Ecto neural progenitor cell (in vitro differentiated cells): ENCODE results near the gene ZSCAN22.
A peak's percentile ranks its signal among the peaks of the same experiment; 100 is the strongest.
"Not testable (repeated sequence)": the region's sequence is repeated elsewhere in the genome, so short reads cannot be mapped to it uniquely, and the experiment has no call there.

Experiments used
- DNase-seq: peaks from one replicate; pipeline ENCODE4 v3.0.0-alpha.2; 2018; ENCODE audit warnings: low spot score

Gene ZSCAN22

DNA sequence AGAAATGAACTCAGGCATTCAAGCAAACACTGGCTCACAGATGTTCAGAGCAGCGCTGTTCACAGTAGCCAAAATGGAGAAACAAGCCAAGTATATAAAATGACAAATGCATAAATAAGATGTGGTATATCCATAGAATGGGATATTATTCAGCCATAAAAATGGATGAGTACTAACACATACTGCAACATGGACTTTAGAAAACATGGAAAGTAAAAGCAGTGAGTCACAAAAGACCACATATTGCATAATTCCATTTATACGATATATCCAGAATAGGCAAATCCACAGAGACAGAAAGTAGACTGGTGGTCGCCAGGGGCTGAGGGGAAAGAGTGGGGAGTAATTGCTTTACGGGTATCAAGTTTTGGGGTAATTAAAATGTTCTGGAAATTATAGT, 47.4 kb downstream of the ZSCAN22 start:
- DNase-seq, result no peak

DNA sequence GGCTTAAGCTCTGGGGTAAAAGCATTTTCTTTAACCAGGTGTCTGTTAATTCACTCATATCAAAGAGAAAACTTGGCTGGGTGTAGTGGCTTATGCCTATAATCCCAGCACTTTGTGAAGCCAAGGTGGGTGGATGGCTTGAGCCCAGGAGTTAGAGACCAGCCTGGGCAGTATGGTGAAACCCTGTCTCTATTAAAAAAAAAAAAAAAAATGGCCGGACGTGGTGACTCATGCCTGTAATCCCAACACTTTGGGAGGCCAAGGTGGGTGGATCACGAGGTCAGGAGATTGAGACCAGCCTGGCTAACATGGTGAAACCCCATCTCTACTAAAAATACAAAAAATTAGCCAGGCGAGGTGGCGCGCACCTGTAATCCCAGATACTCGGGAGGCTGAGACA, 49.9 kb downstream of the ZSCAN22 start:
- not testable (repeated sequence) for DNase-seq

DNA sequence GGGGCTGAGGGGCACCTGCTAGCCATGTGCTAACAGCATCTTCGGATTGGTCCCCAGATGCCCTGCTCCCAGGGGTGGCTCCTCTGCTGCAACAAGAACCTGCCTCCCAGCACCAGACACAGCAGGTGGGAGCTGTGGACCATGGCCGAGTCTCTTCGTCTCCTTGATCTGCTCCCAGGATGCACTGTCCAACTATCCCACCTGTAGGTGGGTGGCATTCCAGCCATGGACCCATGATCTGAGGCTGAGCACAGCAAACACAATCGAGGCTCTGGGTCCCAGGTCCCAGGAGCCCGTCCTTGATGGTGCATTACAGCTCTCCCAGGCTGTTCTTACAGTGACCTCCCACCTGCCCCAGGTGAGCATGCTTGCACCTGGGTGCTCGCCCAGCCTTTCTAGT, 52.5 kb downstream of the ZSCAN22 start:
- no peak for DNase-seq

DNA sequence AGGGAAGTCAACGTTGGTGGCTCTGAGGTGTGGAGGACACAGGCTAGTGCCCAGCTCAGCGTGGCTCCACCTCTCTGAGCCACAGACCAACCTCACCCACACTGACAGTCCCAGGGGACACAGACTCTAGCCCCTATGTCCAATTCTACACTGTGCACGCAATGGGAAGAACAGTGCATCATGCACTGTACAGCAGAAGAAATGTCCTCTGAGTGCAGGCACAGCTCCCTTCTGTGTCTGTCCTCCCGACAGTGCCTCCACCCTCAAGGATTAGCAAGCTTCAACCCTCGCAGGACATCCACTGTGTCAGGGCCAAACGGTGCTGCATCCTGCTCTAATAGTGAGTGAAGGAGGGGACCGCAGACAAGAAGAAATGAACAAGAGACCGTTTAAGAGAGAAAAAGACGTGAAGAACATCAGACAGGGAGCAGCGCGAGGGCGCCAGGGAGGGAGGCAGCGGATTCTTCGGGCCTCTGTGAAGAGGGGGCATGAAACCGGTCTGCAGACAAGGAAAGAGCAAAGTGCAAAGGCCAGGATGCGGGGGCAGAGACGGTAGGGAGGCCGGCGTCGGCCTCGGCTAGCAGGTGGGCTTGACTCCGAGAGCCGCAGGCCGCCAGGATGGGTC, 53.4 kb downstream of the ZSCAN22 start:
- no peak for DNase-seq

DNA sequence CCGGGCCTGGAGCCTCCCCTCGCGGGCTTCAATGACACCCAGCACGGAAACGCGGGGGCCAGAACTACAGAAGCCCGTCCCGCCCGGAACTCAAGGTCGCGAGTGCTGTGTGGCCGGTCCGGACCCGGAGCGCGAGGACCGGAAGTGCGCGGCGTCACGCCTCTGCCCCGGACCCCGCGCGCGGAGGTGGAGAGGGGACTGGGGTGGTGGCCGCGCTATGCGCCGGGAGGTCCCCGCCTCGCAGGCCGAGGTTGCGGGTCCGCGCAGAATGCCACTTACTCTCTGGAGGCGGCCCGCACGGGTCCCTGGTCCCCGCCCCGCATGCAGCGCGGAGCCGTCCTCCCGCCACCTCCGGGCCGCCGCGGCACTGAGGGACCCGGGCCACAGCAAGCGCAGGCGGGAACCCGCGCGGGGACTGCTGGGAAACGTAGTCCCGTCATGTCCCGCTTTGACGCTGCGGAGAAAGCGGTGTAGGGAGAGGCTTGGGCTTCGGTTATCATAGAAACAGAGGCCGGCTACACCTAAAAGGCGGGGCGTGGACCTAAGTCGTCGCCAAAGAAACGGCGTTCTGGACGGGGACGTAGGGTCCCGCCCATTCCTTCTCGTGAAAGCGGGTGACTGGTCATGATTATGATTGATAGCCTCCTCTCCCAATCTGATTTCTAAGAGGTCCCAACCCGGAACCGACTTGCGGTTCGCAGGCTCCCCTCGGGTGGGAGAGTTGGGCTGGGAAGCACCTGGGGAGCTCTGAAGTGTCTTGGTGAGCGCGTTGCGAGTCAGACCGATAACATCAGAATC, 54.1 kb downstream of the ZSCAN22 start, which contains the start of gene ZNF837:
Gene ZNF837, minus strand, starts transcription at position 369 of the 798 bp plus-strand sequence. CDS start 11,698 bp downstream, outside the sequence.
- peak; percentile 98 for DNase-seq

DNA sequence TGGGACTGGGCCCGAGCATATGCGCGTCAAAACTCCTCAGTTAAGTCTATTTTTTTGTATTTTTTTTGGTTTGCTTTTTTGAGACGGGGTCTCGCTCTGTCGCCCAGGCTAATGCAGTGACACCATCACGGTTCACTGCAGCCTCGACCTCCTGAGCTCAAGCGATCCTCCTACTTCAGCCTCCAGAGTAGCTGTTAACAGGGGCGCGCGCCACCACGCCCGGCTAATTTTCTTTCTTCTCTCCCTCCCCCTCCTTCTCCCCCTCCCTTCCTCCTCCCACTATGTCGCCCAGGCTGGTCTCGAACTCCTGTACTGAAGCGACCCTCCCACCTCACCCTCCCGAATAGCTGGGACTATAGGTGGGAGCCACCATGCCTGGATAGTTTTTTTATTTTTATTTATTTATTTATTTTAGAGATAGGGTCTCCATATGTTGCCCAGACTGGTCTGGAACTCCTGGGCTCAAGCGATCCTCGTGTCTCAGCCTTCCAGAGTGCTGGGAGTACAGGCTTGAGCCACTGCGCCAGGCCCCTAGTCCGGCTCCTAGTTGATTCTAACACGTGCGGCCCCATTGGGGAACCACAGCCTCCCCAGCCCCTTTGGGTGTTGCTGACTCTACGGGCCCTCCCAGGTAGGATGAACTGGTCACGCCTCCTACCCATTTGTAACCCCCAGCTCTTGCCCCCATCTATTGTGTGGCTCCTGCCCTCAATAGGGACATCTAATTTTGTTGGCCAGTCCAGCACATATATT, 54.8 kb downstream of the ZSCAN22 start:
- DNase-seq, result no peak

DNA sequence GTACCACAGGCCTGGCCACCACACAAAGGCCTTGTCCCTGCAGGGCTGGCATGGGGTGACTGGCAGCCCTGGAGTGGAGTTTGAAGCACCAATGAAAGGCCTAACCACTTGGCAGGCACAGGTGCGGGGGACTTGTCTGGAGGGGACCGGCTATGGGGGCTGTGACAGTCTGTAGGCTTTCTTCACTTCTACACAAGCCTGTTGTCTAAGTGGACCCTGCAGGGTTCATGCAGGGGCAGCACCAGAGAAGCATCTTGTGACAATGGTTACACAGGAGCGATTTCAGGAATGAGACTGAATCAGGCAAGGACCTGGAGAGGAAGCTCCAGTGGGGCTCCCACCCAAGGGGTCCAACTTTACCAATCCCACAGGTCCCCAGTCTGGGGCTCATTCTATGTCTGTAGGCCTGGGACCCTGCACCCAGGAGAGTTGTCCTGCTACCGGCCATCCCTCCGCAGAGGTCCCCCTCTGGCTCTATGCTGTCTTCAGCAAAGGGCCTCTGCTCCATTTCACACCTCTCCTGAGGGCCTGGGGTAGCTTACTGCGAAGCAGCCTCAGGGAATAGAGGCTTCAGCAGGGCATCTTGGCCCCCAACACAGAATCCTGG, 56.3 kb downstream of the ZSCAN22 start:
- no peak for DNase-seq

DNA sequence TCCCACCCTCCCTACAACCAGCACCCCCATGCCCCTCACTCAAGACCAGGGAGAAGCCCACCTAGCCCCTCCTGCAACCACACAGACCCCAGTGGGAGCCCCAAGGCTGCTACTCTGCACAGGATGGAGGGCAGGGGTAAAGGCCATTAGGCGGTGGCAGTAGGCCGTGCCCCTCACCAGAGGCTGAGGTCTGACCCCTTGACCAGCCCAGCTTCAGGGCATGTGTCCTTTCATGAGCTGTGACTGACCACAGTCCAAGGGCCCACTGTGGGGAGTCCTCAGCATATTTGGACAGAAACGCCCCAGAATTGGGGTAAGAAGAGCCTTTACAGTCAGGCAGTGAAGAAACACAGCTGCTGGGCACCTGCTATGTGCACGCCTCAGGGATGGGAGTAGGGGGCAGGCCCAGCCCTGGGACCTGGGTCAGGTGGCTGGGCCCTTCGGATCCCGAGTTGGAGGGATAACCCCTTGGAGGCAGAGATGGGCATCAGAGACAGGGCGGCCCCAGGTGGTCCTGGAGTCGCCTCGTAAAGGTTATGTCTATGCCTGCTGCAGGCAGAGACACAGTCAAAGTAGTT, 58.6 kb downstream of the ZSCAN22 start:
- DNase-seq, result no peak

DNA sequence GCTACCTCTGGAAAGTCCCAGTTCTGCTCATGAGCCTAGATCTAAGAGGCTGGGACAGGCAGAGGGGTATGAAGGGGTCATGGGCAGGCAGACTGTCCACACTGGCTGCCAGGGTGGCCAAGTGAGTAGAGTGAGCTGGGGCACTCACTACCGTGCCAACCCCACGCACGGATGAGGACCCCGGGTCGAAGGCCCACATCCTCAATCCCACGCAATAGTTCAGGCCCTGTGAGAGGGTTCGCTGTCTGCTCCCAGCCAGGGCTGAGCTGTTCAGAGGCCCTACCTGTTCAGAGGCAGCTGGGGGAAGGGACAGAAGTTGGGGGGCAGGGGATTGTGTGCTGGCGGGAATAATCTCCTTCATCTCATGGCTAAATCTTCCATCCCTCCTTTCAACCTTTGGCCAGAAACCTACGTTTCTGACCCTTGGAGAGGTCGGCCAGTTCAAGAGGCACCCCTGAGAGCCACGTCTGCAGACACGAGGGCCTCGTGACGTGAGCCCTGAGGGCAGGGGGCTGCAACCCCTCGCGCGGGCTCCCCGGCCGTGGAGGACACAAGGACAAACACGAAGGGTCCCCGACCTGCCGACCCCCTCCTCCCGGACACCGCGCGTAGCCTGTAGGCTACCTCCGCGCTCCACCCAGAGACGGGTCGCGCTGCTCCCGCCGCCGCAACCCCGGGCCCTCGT, 59.2 kb downstream of the ZSCAN22 start:
- DNase-seq, result no peak

DNA sequence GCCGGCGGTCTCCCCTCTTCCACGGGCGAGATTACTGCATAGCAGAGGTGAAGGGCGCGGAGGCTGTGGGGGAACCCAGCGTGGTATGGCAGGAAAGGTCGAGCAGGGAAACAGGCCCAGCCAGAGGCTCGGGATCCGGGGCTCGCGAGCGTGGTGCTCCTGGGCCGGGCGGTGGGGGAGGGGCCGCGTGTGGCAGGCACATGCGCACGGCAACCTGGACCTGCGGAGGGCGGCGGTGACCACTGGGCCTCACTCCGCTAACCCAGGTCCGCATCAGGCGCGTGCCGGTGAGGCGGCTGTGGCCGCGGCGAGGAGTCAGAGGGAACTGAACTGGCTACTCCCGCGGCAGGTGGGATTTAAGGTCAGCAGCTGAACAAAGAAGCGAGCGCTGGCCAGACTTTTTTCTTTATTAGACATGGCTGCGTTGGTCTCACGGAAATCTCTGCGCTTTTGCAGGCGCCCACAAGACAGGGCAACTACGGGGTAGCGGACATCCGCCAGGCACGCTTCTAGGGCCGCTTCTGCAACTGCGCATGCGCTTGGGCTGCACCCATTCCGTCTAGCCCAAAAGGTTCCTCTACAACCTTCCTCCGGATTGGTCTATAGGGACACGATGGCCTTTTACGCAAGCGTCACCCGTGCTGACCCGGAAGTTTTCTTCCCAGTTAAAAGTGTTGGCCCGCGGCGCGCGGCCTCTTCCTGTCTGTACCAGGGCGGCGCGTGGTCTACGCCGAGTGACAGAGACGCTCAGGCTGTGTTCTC, 60.0 kb downstream of the ZSCAN22 start, which contains the start of gene RPS5:
Gene RPS5, plus strand, starts transcription at position 694 of the 762 bp plus-strand sequence. CDS start 869 bp downstream, outside the sequence.
- peak; percentile 94 for DNase-seq

DNA sequence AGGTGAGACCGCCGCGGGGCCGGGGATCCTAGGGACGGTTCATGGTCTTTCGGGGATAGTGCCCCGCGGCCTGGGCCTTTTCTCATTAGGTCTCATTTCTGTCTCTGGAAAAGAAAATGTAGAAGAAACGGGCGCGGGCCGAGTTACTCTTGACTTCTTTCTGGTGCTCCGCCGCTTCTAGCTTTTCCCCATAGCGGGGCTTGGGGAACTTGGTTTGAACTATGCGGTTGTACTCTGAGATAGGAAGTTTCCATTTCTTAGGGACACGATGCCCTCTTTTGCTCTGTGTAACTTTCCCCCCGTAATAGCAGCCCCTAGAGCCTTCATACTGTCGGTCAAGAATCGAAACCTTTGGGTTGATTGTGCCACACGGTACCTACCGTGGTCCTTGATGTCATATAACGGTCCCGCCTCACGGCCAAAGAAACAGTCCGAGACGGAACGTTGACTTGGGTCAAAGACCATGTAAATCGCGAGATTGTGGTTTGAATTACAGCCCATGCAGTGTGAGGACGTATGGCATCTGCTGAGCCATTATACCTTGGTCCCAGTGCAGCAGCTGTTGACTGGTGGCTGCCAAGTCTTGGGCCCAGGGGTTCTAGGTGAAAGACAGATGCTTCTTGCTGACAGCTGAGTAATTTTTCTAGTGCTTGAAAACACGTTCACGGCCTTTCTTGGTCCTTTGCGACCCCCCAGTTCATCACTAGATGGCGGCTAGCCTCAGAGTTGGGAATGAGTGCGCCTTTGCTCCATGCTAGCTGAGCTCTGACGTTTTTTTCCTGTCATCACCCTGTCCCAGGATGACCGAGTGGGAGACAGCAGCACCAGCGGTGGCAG, 60.8 kb downstream of the ZSCAN22 start:
- peak; percentile 45 for DNase-seq

DNA sequence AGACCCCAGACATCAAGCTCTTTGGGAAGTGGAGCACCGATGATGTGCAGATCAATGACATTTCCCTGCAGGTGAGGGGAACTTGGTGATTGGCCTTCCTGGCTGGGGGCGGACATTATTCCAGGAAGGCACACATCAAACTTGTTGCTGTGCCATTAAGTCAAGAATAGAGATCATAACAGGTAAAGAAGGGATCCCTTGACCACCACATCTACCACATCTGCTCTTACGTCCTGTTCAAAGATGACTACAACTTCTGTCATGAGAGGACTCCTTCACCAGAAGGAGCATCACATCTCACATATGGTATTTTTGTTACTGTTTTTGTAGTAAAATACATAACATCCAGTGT, 61.4 kb downstream of the ZSCAN22 start:
- no peak for DNase-seq
